HG03280 (cell line): ENCODE measurements around the gene FYN.
"Not testable (repeated sequence)": the region's sequence is repeated elsewhere in the genome, so short reads cannot be mapped to it uniquely, and the experiment has no call there.

Source experiments
- ATAC-seq: cut with Tn5 transposase; IDR thresholded peaks from one replicate; pipeline ENCODE4 v1.9.1; 2021; ENCODE audit warnings: mild to moderate bottlenecking, moderate library complexity; ENCODE audit not compliant: unreplicated experiment

Gene FYN

DNA sequence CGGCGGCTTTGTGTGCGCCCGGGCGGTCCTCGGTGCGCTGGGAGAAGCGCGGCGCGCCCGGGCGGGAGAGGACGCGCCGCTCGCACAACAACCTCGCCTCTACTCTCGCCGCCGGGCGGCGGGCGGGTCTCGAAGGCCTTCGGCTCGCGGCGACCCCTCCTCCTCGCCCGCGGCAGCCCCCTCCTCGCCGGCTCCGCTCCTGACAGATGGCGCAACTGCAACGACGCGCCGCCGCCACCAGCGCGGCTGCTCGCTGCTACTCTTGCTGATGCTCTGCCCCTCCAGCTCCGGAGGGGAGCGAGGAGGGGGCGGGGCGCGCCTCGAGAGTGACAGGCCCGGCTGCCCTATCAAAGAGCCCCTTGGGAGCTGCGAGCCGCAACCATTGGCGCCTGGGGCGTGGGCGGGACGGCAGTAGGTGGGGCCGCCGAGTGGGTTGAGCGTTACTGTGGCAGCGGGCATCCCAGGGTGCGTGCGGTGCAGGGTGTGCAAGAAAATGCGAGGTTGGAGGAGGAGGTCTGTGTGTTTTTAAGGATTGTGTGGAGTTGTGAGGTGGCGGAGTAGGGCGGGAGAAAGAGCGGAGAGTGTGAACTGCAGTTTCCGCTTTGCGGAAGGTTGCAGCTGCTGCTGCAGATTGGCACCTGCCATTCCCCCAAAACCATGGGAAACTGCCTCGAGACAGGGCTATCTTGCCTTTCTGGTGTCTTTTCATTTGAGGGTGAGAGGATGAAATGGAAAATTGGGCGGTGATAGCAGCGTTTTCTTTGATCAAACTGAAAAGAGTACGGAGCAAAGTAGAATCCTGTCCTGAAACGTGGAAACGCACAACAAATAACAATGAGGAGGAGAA is at the start of gene FYN:
TSS of gene FYN (minus strand) at position 275 of the 847 bp plus-strand sequence. CDS start 153,401 bp downstream, outside the sequence.
- peak; percentile 100 for ATAC-seq

GRCh38 chr6:111922454-111923297 is 49.4 kb upstream of the FYN start:
- no peak for ATAC-seq

GRCh38 chr6:111921103-111921502 is 47.9 kb upstream of the FYN start:
- ATAC-seq, result no peak

DNA sequence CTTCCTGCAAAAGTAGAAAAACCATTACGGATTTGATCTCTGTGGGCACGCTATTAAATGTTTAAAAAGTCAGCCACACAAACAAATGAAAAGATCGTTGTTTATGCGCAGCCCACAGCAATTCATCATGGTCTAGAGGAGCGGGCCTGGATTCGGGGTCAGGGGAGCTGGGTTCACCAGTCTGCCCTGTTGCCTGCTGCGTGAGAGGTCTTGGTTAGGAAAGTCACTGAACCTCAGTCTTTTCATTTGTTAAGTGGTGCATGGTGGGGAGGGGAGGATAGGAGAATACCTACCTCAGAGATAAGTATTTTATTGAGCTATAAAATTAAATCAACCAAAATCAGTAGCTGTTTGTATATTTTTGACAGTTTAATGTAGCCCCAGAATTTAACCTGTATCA is 47.3 kb upstream of the FYN start:
- ATAC-seq, result no peak

GRCh38 chr6:111918825-111919224 is 45.6 kb upstream of the FYN start:
- no peak for ATAC-seq

- no peak for ATAC-seq
Observed at GRCh38 chr6:111916747-111917146, 43.5 kb upstream of the FYN start.

DNA sequence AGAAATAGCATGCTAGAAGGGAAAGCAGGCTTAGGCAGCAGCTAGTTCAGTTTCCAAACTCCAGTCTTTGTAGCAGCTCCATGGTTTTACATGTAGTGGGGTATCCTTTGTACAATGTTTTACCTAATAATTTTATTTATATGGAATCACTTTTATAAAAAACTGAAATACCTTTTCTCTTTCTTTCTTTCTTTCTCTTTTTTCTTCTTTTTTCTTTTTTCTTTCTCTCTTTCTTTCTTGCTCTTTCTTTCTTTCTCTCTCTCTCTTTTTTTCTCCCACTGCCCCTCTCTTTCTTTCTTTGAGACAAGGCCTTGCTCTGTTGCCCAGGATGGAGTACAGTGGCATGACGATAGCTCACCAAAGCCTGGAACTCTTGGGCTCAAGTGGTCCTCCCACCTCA is 41.4 kb upstream of the FYN start:
- ATAC-seq, result no peak

DNA sequence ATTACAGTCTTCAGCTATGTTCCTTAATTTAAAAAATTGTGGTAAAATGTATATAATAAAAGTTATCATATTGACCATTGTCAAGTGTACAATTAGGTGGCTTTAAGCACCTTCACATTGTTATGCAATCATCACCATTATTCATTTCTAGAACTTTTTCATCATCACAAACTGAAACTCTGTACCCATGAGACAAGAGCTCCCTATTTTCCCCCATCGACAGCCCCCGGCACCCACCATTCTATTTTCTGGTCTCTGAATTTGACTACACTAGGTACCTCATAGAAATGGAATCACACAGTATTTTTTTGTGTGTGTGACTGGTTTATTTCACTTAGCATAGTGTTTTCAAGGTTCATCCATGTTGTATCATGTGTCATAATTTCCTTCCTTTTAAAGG is 39.7 kb upstream of the FYN start:
- no peak for ATAC-seq

GRCh38 chr6:111911428-111911827 is 38.2 kb upstream of the FYN start:
- no peak for ATAC-seq

- no peak for ATAC-seq
Observed at GRCh38 chr6:111909238-111909637, 36.0 kb upstream of the FYN start.

- not testable (repeated sequence) for ATAC-seq
Observed at GRCh38 chr6:111908365-111908764, 35.1 kb upstream of the FYN start.

DNA sequence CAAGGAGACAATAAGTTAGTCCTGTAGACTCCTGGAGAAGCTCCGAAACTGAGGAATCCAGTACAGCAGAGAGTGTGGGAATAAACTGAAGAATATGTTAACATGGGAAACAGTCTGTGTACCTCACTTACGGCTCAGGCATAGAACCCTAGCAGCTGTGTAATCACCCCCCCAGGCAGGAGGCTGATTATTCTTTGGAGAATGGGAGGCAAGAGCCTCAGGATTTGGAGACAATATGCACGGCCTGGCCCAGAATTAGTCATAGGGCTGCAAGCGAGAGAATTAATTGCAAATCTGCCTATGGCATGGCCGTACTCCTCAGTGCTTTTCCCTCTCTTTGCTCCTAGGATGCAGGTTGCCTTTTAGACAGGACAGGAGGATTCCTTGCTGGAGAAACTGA is 27.5 kb upstream of the FYN start:
- no peak for ATAC-seq

DNA sequence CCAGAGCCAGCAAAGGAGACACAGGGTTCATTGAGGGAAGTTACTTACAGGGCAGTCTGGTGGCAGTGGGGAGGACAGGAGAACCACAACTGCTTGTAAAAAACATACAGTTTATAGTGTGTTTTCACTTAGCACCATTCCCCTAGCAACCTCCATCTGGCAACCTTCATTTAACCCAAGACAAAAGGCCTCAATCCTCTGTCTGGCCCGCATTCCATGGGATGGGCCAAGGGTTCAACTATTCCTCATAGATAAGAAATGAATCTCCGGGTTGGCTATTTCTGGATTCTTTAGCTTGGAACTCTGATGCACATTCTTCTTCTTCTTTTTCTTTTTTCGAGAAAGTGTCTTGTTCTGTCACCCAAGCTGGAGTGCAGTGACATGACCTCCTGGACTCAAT is 26.3 kb upstream of the FYN start:
- ATAC-seq, result no peak

GRCh38 chr6:111898452-111898851 is 25.2 kb upstream of the FYN start:
- ATAC-seq, result no peak

GRCh38 chr6:111894951-111895350 is 21.7 kb upstream of the FYN start:
- ATAC-seq, result no peak

- no peak for ATAC-seq
Observed at GRCh38 chr6:111894272-111894671, 21.0 kb upstream of the FYN start.

DNA sequence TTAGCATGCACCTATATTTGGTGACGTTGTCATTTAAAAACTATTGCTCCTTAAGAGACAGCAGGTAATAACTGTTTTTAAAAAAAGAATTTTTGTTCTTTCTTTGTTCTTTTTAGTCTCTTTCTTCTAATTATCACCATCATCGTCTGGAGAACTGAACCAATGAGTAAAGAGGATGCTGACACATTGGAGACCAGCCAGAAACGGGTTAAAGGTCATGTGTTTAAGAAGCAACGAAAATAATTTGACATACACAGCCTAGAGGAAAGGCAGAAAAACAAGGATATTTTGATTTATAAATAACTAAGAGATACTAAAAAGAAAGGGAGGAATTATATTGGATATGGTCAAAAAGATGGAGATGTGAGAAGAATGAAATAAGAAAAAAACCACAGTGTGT is 19.2 kb upstream of the FYN start:
- ATAC-seq, result no peak

- no peak for ATAC-seq
Observed at GRCh38 chr6:111890988-111891387, 17.7 kb upstream of the FYN start.

GRCh38 chr6:111888928-111889695 is 15.9 kb upstream of the FYN start:
- ATAC-seq, result no peak

GRCh38 chr6:111886793-111887192 is 13.5 kb upstream of the FYN start:
- ATAC-seq, result not testable (repeated sequence)

DNA sequence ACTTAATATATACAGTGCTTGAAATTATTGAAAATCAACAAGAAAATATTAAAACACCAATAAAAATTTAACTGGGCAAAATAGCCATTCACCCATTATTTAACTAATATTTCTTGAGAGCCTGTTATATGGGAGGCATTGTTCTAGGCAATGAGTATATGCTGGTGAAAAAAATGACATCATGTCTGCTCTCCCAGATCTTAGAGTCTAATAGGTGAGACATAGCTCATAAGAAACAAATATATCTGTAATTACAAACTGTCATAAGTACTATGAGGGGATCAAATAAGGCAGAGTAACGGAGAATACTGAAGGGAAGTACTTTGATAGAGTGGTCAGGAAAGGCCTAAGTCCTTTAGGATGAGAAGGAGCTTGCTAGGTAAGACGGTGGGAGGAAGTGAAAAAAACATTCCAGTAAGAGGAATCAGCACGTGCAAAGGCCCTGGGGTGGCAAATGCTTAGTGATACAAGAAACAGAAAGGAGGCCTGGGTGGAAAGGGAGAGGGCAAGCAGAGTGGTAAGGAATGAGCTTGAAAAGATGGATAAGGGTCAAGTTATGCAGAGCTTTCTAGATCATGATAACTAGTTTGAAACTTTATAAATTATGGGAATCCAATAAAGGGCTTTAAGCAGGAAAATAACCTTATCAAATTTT is 12.2 kb upstream of the FYN start:
- ATAC-seq, result no peak
